Hepatocyte (in vitro differentiated cells): ENCODE results near the gene CD36.

Experiments
- CTCF ChIP-seq: fragments of 200-600 bp; sonication (generic); IDR thresholded peaks from 2 replicates; pipeline ENCODE4 v1.5.1; 2016; ENCODE audit warnings: antibody characterized with exemption, mild to moderate bottlenecking; ENCODE audit not compliant: poor library complexity
- EZH2 ChIP-seq: fragments of 200-600 bp; sonication (generic); IDR thresholded peaks from 2 replicates; pipeline ENCODE4 v1.6.1; 2016; ENCODE audit warnings: antibody characterized with exemption, mild to moderate bottlenecking, borderline replicate concordance

- TF ChIP-seq EZH2 (no peak), CTCF (no peak)
Measured at GRCh38 chr7:80666376-80666775, 27.9 kb downstream of the CD36 start.
